Stimulated activated CD4-positive, alpha-beta T cell treated with anti-CD3 and anti-CD28 coated beads, Interleukin-4, amount 100 ng/mL, for 4 hours (primary cell): ENCODE results near the gene EFCAB10.
"Not testable (repeated sequence)": the region's sequence is repeated elsewhere in the genome, so short reads cannot be mapped to it uniquely, and the experiment has no call there.

Experiments
- DNase-seq, 2 experiments: peaks; one replicate each; pipeline ENCODE4 v3.0.0-alpha.2; 2020

The EFCAB10 gene

GRCh38 chr7:105581066-105581811, at the start of gene EFCAB10:
Gene EFCAB10, minus strand, starts transcription at chr7:105581493. Its CDS starts 30 bp downstream, at chr7:105581463.
- peak; percentile 17 to 36 for DNase-seq

- no peak for DNase-seq
Observed at GRCh38 chr7:105625986-105626385, 44.7 kb upstream of the EFCAB10 start.

- DNase-seq, result no peak
Observed at GRCh38 chr7:105623906-105624305, 42.6 kb upstream of the EFCAB10 start.

- no peak for DNase-seq
Observed at GRCh38 chr7:105623378-105623777, 42.1 kb upstream of the EFCAB10 start.

- DNase-seq, result no peak
Observed at GRCh38 chr7:105622106-105622731, 40.9 kb upstream of the EFCAB10 start.

GRCh38 chr7:105621617-105622016, 40.3 kb upstream of the EFCAB10 start:
- no peak for DNase-seq

- DNase-seq, result no peak
Observed at GRCh38 chr7:105621176-105621575, 39.9 kb upstream of the EFCAB10 start.

GRCh38 chr7:105619590-105619989, 38.3 kb upstream of the EFCAB10 start:
- no peak for DNase-seq

- DNase-seq, result no peak
Observed at GRCh38 chr7:105618016-105618296, 36.7 kb upstream of the EFCAB10 start.

- DNase-seq, result no peak
Observed at GRCh38 chr7:105617280-105618015, 36.2 kb upstream of the EFCAB10 start.

- DNase-seq, result no peak
Observed at GRCh38 chr7:105614341-105614840, 33.1 kb upstream of the EFCAB10 start.

- DNase-seq, result no peak
Observed at GRCh38 chr7:105613611-105614330, 32.5 kb upstream of the EFCAB10 start.

- no peak for DNase-seq
Observed at GRCh38 chr7:105612806-105613205, 31.5 kb upstream of the EFCAB10 start.

- no peak for DNase-seq
Observed at GRCh38 chr7:105611856-105612775, 30.8 kb upstream of the EFCAB10 start.

- DNase-seq, result no peak
Observed at GRCh38 chr7:105610165-105610930, 29.1 kb upstream of the EFCAB10 start.

- DNase-seq, result no peak
Observed at GRCh38 chr7:105602325-105603305, 21.3 kb upstream of the EFCAB10 start.

- no peak for DNase-seq
Observed at GRCh38 chr7:105600720-105601550, 19.6 kb upstream of the EFCAB10 start.

GRCh38 chr7:105599551-105599950, 18.3 kb upstream of the EFCAB10 start:
- no peak for DNase-seq

GRCh38 chr7:105599080-105599479, 17.8 kb upstream of the EFCAB10 start:
- not testable (repeated sequence) for DNase-seq
